GM10847 (cell line): ENCODE measurements around the gene CYLD.

Experiments
- POLR2A ChIP-seq: IDR thresholded peaks from 2 replicates; pipeline ENCODE4 v1.6.1; 2011; ENCODE audit not compliant: insufficient read length; ENCODE audit errors: extremely low read depth

CYLD gene

GRCh38 chr16:50833929-50834328, 92.0 kb downstream of the CYLD start:
- no peak for TF ChIP-seq POLR2A

GRCh38 chr16:50834701-50835100, 92.8 kb downstream of the CYLD start:
- no peak for TF ChIP-seq POLR2A

GRCh38 chr16:50835358-50836060, 93.6 kb downstream of the CYLD start:
- TF ChIP-seq POLR2A, result no peak

GRCh38 chr16:50836121-50836621, 94.3 kb downstream of the CYLD start:
- TF ChIP-seq POLR2A, result no peak

GRCh38 chr16:50837324-50837723, 95.4 kb downstream of the CYLD start:
- no peak for TF ChIP-seq POLR2A

GRCh38 chr16:50838165-50838564, 96.3 kb downstream of the CYLD start:
- no peak for TF ChIP-seq POLR2A

- no peak for TF ChIP-seq POLR2A
These were observed 97.0 kb downstream of the CYLD start for GRCh38 chr16:50838885-50839284.

GRCh38 chr16:50839356-50839755, 97.5 kb downstream of the CYLD start:
- no peak for TF ChIP-seq POLR2A

GRCh38 chr16:50839920-50840729, 98.2 kb downstream of the CYLD start:
- TF ChIP-seq POLR2A, result no peak

- TF ChIP-seq POLR2A, result no peak
These were observed 99.4 kb downstream of the CYLD start for GRCh38 chr16:50841081-50841886.

GRCh38 chr16:50842013-50842505, 100.2 kb downstream of the CYLD start:
- no peak for TF ChIP-seq POLR2A

GRCh38 chr16:50842589-50842988, 100.7 kb downstream of the CYLD start:
- TF ChIP-seq POLR2A, result no peak

GRCh38 chr16:50844840-50845239, 103.0 kb downstream of the CYLD start:
- TF ChIP-seq POLR2A, result no peak

GRCh38 chr16:50845296-50845695, 103.4 kb downstream of the CYLD start:
- no peak for TF ChIP-seq POLR2A

- TF ChIP-seq POLR2A, result no peak
These were observed 104.6 kb downstream of the CYLD start for GRCh38 chr16:50846511-50846910.
